Adrenal gland (tissue), 5 donors: Measurements from ENCODE around the gene RPAIN.

ENCODE experiments used
- CTCF ChIP-seq, 6 experiments: fragments of 450-650 bp in 4 of 6; fragments of 200-600 bp in 2 of 6; sonication (generic) in 1 of 6; IDR thresholded peaks; 1 replicate in 5 of 6; 2 replicates in 1 of 6; pipeline versions ENCODE4 v1.5.1 to v1.8.0; 2016 to 2021; ENCODE audit warnings: antibody characterized with exemption in 6 of 6, mild to moderate bottlenecking in 2 of 6, moderate library complexity in 1 of 6
- POLR2A ChIP-seq, 2 donors: fragments of 450-650 bp; IDR thresholded peaks; one replicate each; pipeline ENCODE4 v1.6.1; 2017; ENCODE audit warnings: antibody characterized with exemption in 2 of 2, mild to moderate bottlenecking in 2 of 2, moderate library complexity in 1 of 2
- donor health status: DM: no; HTN: no; CAD: no.

- no peak for TF ChIP-seq POLR2A (IDR thresholded peaks at IDR 0.05)
- no peak for TF ChIP-seq CTCF (IDR thresholded peaks at IDR 0.05)
These were observed 5.8 kb downstream of the RPAIN start for GRCh38 chr17:5425826-5426225.
